ENCODE measurements around the gene ADAT2. TPM values are rescaled to one million over a fixed set of nuclear protein-coding genes. Genes with fewer than 3 reads are reported as not detected.

The ADAT2 gene
- total RNA-seq, 1 donor from 2014 or later: 4.7 TPM

Other genes starting within 250 kb of the ADAT2 start
- gene PEX3, start 110 bp upstream of the ADAT2 start, total RNA-seq: 11.1 and 18.7 TPM in 2 replicates
- gene FUCA2, start 61.0 kb upstream of the ADAT2 start, total RNA-seq: 24.1 and 35.3 TPM in 2 replicates
- gene PHACTR2, start 227.3 kb upstream of the ADAT2 start, total RNA-seq: 24.5 and 37.8 TPM in 2 replicates